A673 (cell line): ENCODE data around the gene TMEM217. TPM values are rescaled to one million over a fixed set of nuclear protein-coding genes. Genes with fewer than 3 reads are reported as not detected.

ENCODE experiments used
- BruUV-seq: library from RNA; stranded (reverse); fragments of 400-500 nt; replicated peaks from 2 replicates; lab custom pipeline; 2021; lab: Mats Ljungman, UMichigan
- CTCF ChIA-PET: fragments of 300-600 bp; sonication (Branson Sonifier 250); formaldehyde crosslinking; loops from one replicate; lab custom pipeline; 2022; ENCODE audit warnings: antibody characterized with exemption; lab: Charles Lee
- POLR2A ChIA-PET: fragments of 300-600 bp; sonication (Branson Sonifier 250); formaldehyde crosslinking; loops from one replicate; lab custom pipeline; 2022; ENCODE audit warnings: antibody characterized with exemption; ENCODE audit not compliant: low non-redundant PET; lab: Charles Lee
- DNase-seq: peaks from one replicate; pipeline ENCODE4 v3.0.0-alpha.2; 2015; ENCODE audit warnings: low spot score
- H3K27ac ChIP-seq: fragments of 200-600 bp; sonication (generic); 2 replicates; pipeline ENCODE4 v1.5.1; 2016; ENCODE audit warnings: mixed run types, low read depth, mild to moderate bottlenecking, mixed read lengths, antibody characterized with exemption, low read length; ENCODE audit not compliant: poor library complexity, severe bottlenecking
- H3K27me3 ChIP-seq: fragments of 200-600 bp; sonication (generic); replicated peaks from 2 replicates; pipeline ENCODE4 v1.6.1; 2017; ENCODE audit warnings: mixed run types, low read depth, mild to moderate bottlenecking, mixed read lengths, antibody characterized with exemption, low read length; ENCODE audit not compliant: insufficient read depth, poor library complexity
- H3K36me3 ChIP-seq: fragments of 200-600 bp; sonication (generic); 2 replicates; pipeline ENCODE4 v1.6.1; 2016; ENCODE audit warnings: mixed run types, mild to moderate bottlenecking, mixed read lengths, antibody characterized with exemption, low read length; ENCODE audit not compliant: insufficient read depth, poor library complexity, severe bottlenecking
- H3K4me1 ChIP-seq: fragments of 200-600 bp; sonication (generic); 2 replicates; pipeline ENCODE4 v1.6.1; 2017; ENCODE audit warnings: mixed run types, mild to moderate bottlenecking, mixed read lengths, antibody characterized with exemption, low read length; ENCODE audit not compliant: insufficient read depth, poor library complexity, severe bottlenecking
- H3K4me3 ChIP-seq: fragments of 200-600 bp; sonication (generic); 2 replicates; pipeline ENCODE4 v1.5.1; 2016; ENCODE audit warnings: low read depth, mixed run types, mild to moderate bottlenecking, mixed read lengths, low read length; ENCODE audit not compliant: poor library complexity, severe bottlenecking
- H3K9me3 ChIP-seq: fragments of 200-600 bp; sonication (generic); 2 replicates; pipeline ENCODE4 v1.6.1; 2016; ENCODE audit warnings: mixed run types, low read depth, mild to moderate bottlenecking, mixed read lengths, antibody characterized with exemption, low read length; ENCODE audit not compliant: poor library complexity, severe bottlenecking
- CTCF ChIP-seq: fragments of 300-800, 200-600 bp; sonication (generic); conservative IDR thresholded peaks from 2 replicates; pipeline ENCODE4 v1.5.1; 2017; ENCODE audit warnings: low read depth, mild to moderate bottlenecking, antibody characterized with exemption, low read length, moderate library complexity, mixed read lengths
- EZH2 ChIP-seq: fragments of 200-600 bp; sonication (generic); IDR thresholded peaks from 2 replicates; pipeline ENCODE4 v1.6.1; 2017; ENCODE audit warnings: borderline replicate concordance, low read depth, mild to moderate bottlenecking, mixed read lengths, antibody characterized with exemption, low read length; ENCODE audit not compliant: poor library complexity, severe bottlenecking
- intact Hi-C: fragments of 100-400 bp; cut with micrococcal nuclease; formaldehyde crosslinking; loops from one replicate; pipeline ENCODE4 v1.10.0; 2022; ENCODE audit not compliant: unreplicated experiment
- total RNA-seq: library from RNA; stranded (reverse); gene quantifications from 2 replicates; pipeline ENCODE4 v1.2.3, GENCODE V29; 2021

The TMEM217 gene
- total RNA-seq, 1 experiment from 2014 or later: 0.37 TPM

GRCh38 chr6:37303091-37303660 lies 45.2 kb upstream of the TMEM217 start:
- H3K4me1 ChIP-seq: no peaks in the 10 kb centered on the region
- intact Hi-C loops: no loop called here
- TF ChIP-seq CTCF (no peak), EZH2 (no peak)

GRCh38 chr6:37302086-37302686 lies 44.2 kb upstream of the TMEM217 start:
- TF ChIP-seq CTCF: no peak
- intact Hi-C loops: no loop called here
- CTCF ChIA-PET: no interaction called here
- H3K27me3 ChIP-seq: no peaks in the 10 kb centered on the region
- no TSS peak for BruUV-seq
- H3K4me3 ChIP-seq: no peak overlapping the region
- no peaks in the 10 kb centered on the region for H3K4me1 ChIP-seq
- peaks cover 4% of the 10 kb centered on the region for H3K36me3 ChIP-seq
- POLR2A ChIA-PET: no interaction called here
- H3K9me3 ChIP-seq: no peaks in the 10 kb centered on the region
- H3K27ac ChIP-seq: no peak overlapping the region
- no peak for DNase-seq

More at GRCh38 chr6:37303091-37303660, 45.2 kb upstream of the TMEM217 start:
- ChIA-PET CTCF (no interaction called here), POLR2A (no interaction called here)
- no peaks in the 10 kb centered on the region for H3K27me3 ChIP-seq
- H3K36me3 ChIP-seq: no peaks in the 10 kb centered on the region
- no TSS peak for BruUV-seq
- no peak overlapping the region for H3K27ac ChIP-seq
- H3K4me3 ChIP-seq: no peak overlapping the region
- no peak for DNase-seq
- H3K9me3 ChIP-seq: no peaks in the 10 kb centered on the region

- Histone ChIP-seq H3K4me1 (no peaks in the 10 kb centered on the region), H3K4me3 (no peak overlapping the region), H3K36me3 (peaks cover 12% of the 10 kb centered on the region), H3K27ac (no peak overlapping the region), H3K9me3 (no peaks in the 10 kb centered on the region), H3K27me3 (no peaks in the 10 kb centered on the region)
- BruUV-seq: no TSS peak
- intact Hi-C loops: no loop called here
- POLR2A ChIA-PET: no interaction called here
- TF ChIP-seq CTCF: no peak
- no peak for TF ChIP-seq EZH2
- no peak for DNase-seq
- CTCF ChIA-PET: no interaction called here
Measured at GRCh38 chr6:37299990-37300389, 42.0 kb upstream of the TMEM217 start.
